HG02642 (cell line): ENCODE measurements around the gene ZNF780A.
"Not testable (repeated sequence)": the region's sequence is repeated elsewhere in the genome, so short reads cannot be mapped to it uniquely, and the experiment has no call there.

ENCODE experiments used
- ATAC-seq: cut with Tn5 transposase; IDR thresholded peaks from one replicate; pipeline ENCODE4 v1.9.1; 2021; ENCODE audit warnings: mild to moderate bottlenecking; ENCODE audit not compliant: unreplicated experiment, poor library complexity

ZNF780A gene

GRCh38 chr19:40088299-40089047 is 2.3 kb downstream of the ZNF780A start:
- no peak for ATAC-seq

DNA sequence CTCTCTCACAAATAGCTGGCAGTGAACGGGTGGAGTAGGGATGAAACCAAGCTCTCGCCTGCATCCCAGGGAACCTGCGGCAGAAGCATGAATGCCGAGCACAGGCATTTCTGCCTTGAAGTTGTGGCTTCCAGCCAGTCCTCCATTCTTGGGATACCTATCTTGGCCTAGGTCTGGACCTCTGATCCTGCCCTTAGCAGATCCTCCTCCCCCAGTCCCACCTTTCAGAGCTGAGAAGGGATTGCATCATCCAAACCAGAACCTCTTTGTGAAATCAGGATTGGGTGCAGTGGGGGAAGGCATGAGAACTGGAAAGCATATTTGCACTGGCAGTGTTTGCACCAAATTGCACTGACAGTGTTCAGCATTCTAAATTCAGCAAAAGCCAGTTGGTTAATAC is 5.8 kb downstream of the ZNF780A start:
- no peak for ATAC-seq

DNA sequence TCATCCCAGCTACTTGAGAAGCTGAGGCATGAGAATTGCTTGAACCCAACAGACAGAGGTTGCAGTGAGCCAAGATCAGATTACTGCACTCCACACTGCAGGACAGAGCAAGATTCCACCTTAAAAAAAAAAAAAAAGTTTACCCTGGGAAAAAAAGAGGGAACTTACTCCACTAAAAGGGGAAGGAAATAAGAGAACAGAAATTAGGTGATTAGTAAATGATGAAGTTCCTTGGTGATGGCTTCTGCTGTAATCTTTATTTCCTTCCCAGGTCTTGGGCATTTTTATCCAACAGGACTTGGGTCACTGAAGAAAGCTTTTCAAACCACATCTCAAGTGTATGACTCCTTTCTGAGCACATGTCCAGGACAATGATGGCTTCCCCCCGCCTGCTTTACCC is 9.3 kb downstream of the ZNF780A start:
- no peak for ATAC-seq

DNA sequence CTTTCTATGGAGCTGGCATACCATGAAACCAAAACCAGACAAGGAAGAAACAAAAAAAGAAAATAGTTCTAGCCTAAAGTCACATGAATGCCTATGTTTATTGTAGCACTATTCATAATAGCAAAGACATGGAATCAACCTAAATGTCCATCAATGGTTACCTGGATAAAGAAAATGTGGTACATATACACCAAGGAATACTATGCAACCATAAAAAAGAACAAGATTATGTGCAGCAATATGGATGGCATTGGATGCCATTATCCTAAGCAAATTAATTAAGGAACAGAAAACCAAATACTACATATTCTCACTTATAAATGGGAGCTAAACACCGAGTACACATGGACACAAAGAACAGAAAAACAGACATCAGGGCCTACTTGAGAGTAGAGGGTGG is 10.5 kb downstream of the ZNF780A start:
- no peak for ATAC-seq

- no peak for ATAC-seq
Measured at GRCh38 chr19:40078377-40078776, 12.4 kb downstream of the ZNF780A start.

- no peak for ATAC-seq
Measured at GRCh38 chr19:40070058-40070457, 20.7 kb downstream of the ZNF780A start.

- no peak for ATAC-seq
Measured at GRCh38 chr19:40059624-40060023, 31.1 kb downstream of the ZNF780A start.

DNA sequence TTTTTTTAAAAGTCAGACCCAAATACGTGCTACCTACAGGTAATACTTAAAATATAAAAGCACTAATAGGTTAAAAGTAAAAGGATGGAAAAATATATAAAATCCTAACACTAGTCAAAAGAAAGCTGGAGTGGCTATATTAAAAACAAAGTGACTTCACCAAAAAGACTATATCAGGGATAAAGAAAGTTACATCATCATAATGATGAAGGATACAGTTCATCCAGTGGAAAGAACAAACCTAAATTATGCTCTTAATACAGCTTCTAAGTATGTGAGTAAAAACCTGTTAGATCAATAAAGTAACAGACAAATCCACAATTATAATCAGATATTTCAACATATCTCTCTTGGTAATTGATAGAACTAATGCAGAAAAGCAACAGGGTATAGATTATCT is 33.6 kb downstream of the ZNF780A start:
- ATAC-seq, result no peak

DNA sequence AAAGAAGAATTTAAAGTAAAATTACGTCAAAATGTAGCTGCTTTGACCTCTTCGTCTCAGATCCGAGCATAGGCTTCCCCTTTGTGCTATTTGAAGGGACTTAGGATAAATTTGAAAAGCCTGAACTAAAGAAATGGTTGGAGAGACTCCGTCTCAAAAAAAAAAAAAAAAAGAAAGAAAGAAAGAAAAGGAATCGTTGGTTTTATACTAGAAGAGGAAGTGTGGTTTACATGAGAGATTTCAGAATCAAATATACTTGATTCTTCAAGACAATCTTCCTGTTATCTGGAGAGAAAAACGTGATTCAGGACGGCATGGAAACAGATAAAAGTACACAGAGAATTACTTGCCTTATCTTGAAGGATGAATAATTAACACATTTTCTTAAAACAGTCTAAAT is 34.2 kb downstream of the ZNF780A start:
- no peak for ATAC-seq

DNA sequence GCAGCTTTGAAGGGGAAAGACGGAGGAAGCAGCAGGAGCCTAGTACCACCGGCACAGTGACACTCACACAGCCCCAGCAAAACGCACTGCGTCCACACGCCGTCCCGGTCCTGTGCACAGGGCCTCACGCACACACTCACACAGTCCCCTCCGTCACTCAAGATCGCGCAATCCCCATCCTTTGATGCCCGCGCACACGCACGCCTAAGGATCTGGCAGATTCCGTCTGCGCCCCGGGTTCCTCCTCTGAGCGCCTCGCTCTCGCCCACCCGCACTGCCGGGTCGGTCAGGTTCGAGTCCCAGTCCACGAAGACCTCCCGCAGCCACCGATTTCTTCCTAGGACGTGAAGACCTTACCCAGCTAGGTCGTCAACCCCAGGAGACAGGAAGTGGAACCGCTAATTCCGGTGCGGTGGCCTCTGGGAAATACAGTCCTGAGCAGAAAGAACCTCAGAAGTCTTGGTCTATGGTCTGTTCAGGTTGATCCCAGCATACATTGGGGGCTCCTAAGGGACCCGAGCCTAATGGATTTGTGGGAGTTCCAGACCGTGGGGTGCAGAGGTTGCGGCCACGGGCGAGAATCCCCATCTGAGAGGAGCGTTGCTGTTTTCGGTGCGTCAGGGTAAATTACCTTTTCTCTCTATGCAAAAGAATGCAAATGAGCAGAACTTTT is 34.8 kb downstream of the ZNF780A start, which contains the start of gene ZNF780B:
Gene ZNF780B (minus strand): TSS at position 400 of the 673 bp plus-strand sequence. CDS start 5,899 bp downstream, outside the sequence.
- ATAC-seq, result peak; percentile 89

GRCh38 chr19:40055049-40055448 is 35.7 kb downstream of the ZNF780A start:
- no peak for ATAC-seq

- ATAC-seq, result no peak
Measured at GRCh38 chr19:40054632-40055031, 36.1 kb downstream of the ZNF780A start.

- no peak for ATAC-seq
Measured at GRCh38 chr19:40053491-40053890, 37.3 kb downstream of the ZNF780A start.

DNA sequence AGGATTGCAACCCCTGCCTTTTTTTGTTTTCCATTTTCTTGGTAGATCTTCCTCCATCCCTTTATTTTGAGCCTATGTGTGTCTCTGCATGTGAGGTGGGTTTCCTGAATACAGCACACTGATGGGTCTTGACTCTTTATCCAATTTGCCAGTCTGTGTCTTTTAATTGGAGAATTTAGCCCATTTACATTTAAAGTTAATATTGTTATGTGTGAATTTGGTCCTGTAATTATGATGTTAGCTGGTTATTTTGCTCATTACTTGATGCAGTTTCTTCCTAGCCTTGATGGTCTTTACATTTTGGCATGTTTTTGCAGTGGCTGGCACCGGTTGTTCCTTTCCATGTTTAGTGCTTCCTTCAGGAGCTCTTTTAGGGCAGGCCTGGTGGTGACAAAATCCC is 49.0 kb downstream of the ZNF780A start:
- not testable (repeated sequence) for ATAC-seq

DNA sequence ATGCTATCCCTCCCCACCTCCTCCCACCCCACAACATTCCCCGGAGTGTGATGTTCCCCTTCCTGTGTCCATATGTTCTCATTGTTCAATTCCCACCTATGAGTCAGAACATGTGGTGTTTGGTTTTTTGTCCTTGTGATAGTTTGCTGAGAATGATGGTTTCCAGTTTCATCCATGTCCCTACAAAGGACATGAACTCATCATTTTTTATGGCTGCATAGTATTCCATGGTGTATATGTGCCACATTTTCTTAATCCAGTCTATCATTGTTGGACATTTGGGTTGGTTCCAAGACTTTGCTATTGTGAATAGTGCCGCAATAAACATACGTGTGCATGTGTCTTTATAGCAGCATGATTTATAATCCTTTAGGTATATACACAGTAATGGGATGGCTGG is 52.7 kb downstream of the ZNF780A start:
- ATAC-seq, result not testable (repeated sequence)

GRCh38 chr19:40035996-40036395 is 54.7 kb downstream of the ZNF780A start:
- no peak for ATAC-seq

DNA sequence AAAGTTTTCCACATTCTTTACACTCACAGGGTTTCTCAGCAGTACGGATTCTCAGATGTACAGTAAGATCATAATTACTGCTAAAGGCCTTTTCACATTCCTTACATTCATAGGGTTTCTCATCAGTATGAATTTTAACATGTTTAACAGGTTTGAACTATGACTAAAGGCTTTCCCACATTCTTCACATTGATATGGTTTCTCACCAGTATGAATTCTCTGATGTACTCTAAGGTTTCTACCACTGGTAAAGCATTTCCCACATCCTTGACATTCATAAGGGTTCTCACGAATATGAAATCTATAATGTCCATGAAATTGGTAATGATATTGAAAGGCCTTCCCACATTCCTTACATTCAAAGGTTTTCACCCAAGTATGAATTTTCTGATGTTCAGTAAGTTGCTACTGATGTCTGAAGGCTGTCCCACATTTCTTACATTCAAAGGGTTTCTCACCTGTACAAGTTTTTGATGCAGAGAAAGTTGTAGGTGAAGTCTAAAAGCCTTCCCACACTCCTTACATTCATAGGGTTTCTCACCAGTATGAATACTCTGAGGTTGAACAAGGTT is 56.7 kb downstream of the ZNF780A start:
- no peak for ATAC-seq

DNA sequence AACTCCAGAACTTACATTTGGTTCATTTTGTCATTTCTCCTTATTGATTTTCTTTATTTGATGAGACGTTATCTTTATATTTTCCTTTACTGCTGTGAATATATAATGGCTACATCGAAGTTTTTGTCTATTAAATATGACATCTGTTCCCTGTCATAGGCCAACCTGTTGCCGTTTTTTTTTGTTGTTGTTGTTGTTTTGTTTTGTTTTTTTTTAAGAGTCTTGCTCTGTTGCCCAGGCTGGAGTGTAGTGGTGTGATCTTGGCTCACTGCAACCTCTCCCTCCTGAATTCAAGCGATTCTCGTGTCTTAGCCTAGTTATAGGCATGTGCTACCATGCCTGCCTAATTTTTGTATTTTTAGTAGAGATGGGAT is 64.2 kb downstream of the ZNF780A start:
- no peak for ATAC-seq

DNA sequence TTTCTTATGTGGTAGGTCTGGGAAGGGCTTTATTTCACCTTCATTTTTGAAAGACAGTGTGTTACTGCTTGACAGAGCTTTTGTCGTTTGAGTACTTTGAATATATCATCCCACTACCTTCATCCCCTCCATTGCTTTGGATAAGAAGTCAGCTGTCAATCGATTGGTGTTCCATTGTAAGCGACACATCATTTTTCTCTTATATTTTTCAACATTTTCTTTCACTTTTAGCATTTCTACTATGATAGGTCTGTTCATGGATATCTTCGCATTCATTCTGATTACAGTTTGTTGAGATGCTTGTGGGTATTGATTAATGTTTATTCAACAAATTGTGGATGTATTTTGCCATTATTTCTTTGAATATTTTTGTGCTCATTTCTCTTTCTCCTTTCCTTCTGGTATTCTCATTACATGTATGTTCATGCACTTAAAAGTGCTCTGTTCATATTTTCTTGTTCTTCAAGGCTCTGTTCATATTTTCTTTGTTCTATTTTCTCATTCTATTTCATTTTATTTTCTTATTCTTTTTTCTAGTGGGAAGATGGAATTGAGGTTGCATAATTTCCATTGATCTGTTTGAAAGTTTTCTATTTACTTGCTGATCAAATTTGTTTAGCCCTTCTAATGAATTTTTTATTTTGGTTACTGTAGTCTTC is 64.7 kb downstream of the ZNF780A start:
- ATAC-seq, result no peak

- no peak for ATAC-seq
Measured at GRCh38 chr19:40023969-40024368, 66.8 kb downstream of the ZNF780A start.
